ENCODE measurements around the gene CSE1L. TPM values are rescaled to one million over a fixed set of nuclear protein-coding genes. Genes with fewer than 3 reads are reported as not detected.

CSE1L gene
- polyA plus RNA-seq, 1 of the 3 experiments (the other 2 are of a cell fraction) = 18.8 TPM

DNA sequence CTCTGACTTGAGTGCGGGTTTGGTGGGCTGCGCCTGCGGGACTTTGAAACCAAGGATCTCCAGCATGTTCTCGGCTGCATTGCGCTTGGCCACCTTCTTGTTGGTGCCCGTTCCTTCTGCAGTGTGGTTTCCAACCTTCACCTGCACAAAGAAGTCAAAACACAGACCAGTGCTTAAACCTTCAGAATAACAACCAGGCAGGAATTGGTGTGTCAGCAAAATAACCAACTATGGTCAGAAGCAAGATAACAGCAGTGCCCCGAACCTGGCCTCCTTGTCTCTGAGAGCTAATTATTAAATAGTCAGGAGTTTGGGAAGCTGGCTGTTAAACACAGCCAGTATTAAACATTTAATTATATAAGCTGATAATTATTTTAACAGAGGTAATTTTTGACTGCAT, 73.9 kb downstream of the CSE1L start:
- no peaks in the 10 kb centered on the region for H3K9me2 ChIP-seq
- no peaks in the 10 kb centered on the region for H3K4me1 ChIP-seq (ENCODE audit: control insufficient read depth in 1 of 2, insufficient read depth in 2 of 2, low read depth in 1 of 2, low read length in 1 of 2)
- no peak overlapping the region for H3K4me3 ChIP-seq (ENCODE audit: low read depth in 2 of 2, low read length in 1 of 2)
- H3K4me2 ChIP-seq = no peak overlapping the region
- no peaks in the 10 kb centered on the region for H4K20me1 ChIP-seq (ENCODE audit: insufficient read depth)
- H3K27ac ChIP-seq (ENCODE audit: low read depth in 2 of 2, low read length in 1 of 2) = no peak overlapping the region
- no peaks in the 10 kb centered on the region for H3K9me3 ChIP-seq
- no peak overlapping the region for H3K9ac ChIP-seq
- TF ChIP-seq YY1 (IDR thresholded peaks at IDR 0.05; ENCODE audit: low read depth) (no peak), EZH2phosphoT487 (IDR thresholded peaks at IDR 0.05; ENCODE audit: borderline replicate concordance, low read depth) (no peak), JUND (IDR thresholded peaks at IDR 0.05) (no peak), NRF1 (IDR thresholded peaks at IDR 0.05; ENCODE audit: low read depth, low read length) (no peak), TEAD4 (IDR thresholded peaks at IDR 0.05; ENCODE audit: borderline replicate concordance, insufficient read depth) (no peak)
- 97% methylated on average over 4 of the region's 7 CpGs for WGBS (ENCODE audit: low lambda C conversion rate)
- CTCF ChIA-PET = interaction anchor here (1.0 to 1.2 kb wide), 2 partner anchors 13 to 96 kb away, joined by 3 to 6 read pairs; no protein-coding TSS in a partner anchor
- no peaks in the 10 kb centered on the region for H3F3A ChIP-seq (replicated peaks; ENCODE audit: insufficient read depth)
- H2AFZ ChIP-seq (ENCODE audit: low read depth) = no peak overlapping the region
- peaks cover 62 to 70% of the 10 kb centered on the region in 2 experiments for H3K36me3 ChIP-seq (replicated peaks in 1 of 2; ENCODE audit: control insufficient read depth in 1 of 2, insufficient read depth in 2 of 2, low read length in 1 of 2)
- no peak for DNase-seq
- POLR2A ChIA-PET = no interaction called here
- H3K27me3 ChIP-seq (ENCODE audit: insufficient read depth) = no peaks in the 10 kb centered on the region
- peaks cover under 1% of the 10 kb centered on the region; the same call in 1 of the 2 replicates for H3K79me2 ChIP-seq (ENCODE audit: insufficient read depth)

DNA sequence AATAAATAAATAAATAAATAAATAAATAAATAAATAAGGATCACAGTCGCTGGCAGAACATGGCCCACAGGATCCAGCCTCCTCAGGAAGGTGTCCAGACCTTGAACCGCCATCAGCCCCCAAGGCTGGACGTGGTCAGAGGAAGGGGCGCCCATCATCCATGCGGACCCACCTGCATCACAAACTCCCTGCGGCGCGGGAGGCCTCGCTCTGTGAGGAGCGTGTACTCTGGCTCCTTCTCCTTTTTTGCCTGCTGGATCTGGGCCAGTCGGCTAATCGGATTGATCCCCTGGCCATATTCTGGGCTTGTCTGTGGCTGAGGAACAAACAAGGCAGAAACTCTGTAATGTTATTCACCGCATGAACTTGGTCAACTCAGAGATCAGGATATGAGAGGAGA, 76.8 kb downstream of the CSE1L start:
- Histone ChIP-seq H3K36me3 (replicated peaks in 1 of 2; ENCODE audit: control insufficient read depth in 1 of 2, insufficient read depth in 2 of 2, low read length in 1 of 2) (peaks cover 53 to 62% of the 10 kb centered on the region in 2 experiments), H3K27ac (ENCODE audit: low read depth in 2 of 2, low read length in 1 of 2) (no peak overlapping the region), H3K27me3 (ENCODE audit: insufficient read depth) (no peaks in the 10 kb centered on the region), H3F3A (replicated peaks; ENCODE audit: insufficient read depth) (no peaks in the 10 kb centered on the region), H3K4me2 (no peak overlapping the region), H3K4me1 (ENCODE audit: control insufficient read depth in 1 of 2, insufficient read depth in 2 of 2, low read depth in 1 of 2, low read length in 1 of 2) (no peaks in the 10 kb centered on the region), H3K9ac (no peak overlapping the region), H2AFZ (ENCODE audit: low read depth) (no peak overlapping the region), H4K20me1 (ENCODE audit: insufficient read depth) (no peaks in the 10 kb centered on the region), H3K79me2 (ENCODE audit: insufficient read depth) (peaks cover 25% of the 10 kb centered on the region; the same call in 1 of the 2 replicates), H3K4me3 (ENCODE audit: low read depth in 2 of 2, low read length in 1 of 2) (no peak overlapping the region), H3K9me2 (no peaks in the 10 kb centered on the region), H3K9me3 (no peaks in the 10 kb centered on the region)
- TF ChIP-seq POLR2AphosphoS5 (IDR thresholded peaks at IDR 0.05; ENCODE audit: low read depth, low read length) = no peak
- POLR2A ChIA-PET = no interaction called here
- CTCF ChIA-PET = interaction anchor here (1.1 to 1.4 kb wide), 2 partner anchors 10 to 95 kb away, joined by 4 to 5 read pairs; no protein-coding TSS in a partner anchor
- no peak for DNase-seq
- WGBS (ENCODE audit: low lambda C conversion rate) = 95% methylated on average over 10 of the region's 13 CpGs

DNA sequence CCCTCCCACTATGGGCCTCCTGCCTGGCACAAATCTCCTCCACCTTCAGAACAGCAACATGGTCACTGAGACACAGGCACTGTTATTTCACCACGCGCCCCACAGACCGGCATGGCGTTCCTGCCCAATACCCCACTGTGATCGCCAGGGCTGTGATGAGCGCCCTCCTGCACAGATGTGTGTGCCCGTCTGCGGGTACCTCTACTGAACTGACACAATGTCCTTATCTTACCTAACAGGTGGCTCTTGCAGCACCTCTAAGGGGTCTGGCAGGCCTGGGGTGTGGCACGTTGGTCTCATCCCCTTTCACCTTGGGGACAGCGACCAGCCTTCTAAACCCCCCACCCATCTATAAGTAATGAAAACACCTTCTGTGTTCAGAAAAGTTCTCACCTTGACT, 77.9 kb downstream of the CSE1L start:
- Histone ChIP-seq H3K27me3 (ENCODE audit: insufficient read depth) (no peaks in the 10 kb centered on the region), H3K9me3 (no peaks in the 10 kb centered on the region), H3K4me3 (ENCODE audit: low read depth in 2 of 2, low read length in 1 of 2) (no peak overlapping the region), H3K79me2 (ENCODE audit: insufficient read depth) (peaks cover 25% of the 10 kb centered on the region; the same call in 1 of the 2 replicates), H3K9me2 (no peaks in the 10 kb centered on the region), H3K9ac (no peak overlapping the region), H3K4me1 (ENCODE audit: control insufficient read depth in 1 of 2, insufficient read depth in 2 of 2, low read depth in 1 of 2, low read length in 1 of 2) (no peaks in the 10 kb centered on the region), H2AFZ (ENCODE audit: low read depth) (no peak overlapping the region), H3K27ac (ENCODE audit: low read depth in 2 of 2, low read length in 1 of 2) (no peak overlapping the region), H4K20me1 (ENCODE audit: insufficient read depth) (no peaks in the 10 kb centered on the region), H3K36me3 (replicated peaks in 1 of 2; ENCODE audit: control insufficient read depth in 1 of 2, insufficient read depth in 2 of 2, low read length in 1 of 2) (peaks cover 43 to 64% of the 10 kb centered on the region in 2 experiments), H3K4me2 (no peak overlapping the region), H3F3A (replicated peaks; ENCODE audit: insufficient read depth) (no peaks in the 10 kb centered on the region)
- ChIA-PET CTCF (interaction anchor here (1.2 to 2.5 kb wide), 5 partner anchors 9 to 199 kb away, joined by 3 to 9 read pairs (median 5); no protein-coding TSS in a partner anchor), POLR2A (no interaction called here)
- no peak for TF ChIP-seq NFIC (IDR thresholded peaks at IDR 0.05; ENCODE audit: borderline replicate concordance)
- WGBS (ENCODE audit: low lambda C conversion rate) = 94% methylated on average over 5 of the region's 10 CpGs
- no peak for DNase-seq

Measured in SK-N-SH (cell line).